Astrocyte (in vitro differentiated cells and primary cell): ENCODE measurements around the gene KLF7.

Experiments used
- CTCF ChIP-seq: IDR thresholded peaks from 2 replicates; pipeline ENCODE4 v1.5.1; 2011; ENCODE audit warnings: low read depth, mild to moderate bottlenecking, inconsistent platforms, low read length, moderate library complexity; ENCODE audit not compliant: insufficient read depth
- EZH2 ChIP-seq: IDR thresholded peaks from 2 replicates; pipeline ENCODE4 v1.6.1; 2012; ENCODE audit warnings: mild to moderate bottlenecking, low read length, inconsistent platforms; ENCODE audit not compliant: insufficient read depth

GRCh38 chr2:207215308-207215707 lies 49.6 kb upstream of the KLF7 start:
- no peak for TF ChIP-seq EZH2
- no peak for TF ChIP-seq CTCF
